HCT116 (cell line): Measurements from ENCODE around the gene VMP1.
"Not testable (repeated sequence)": the region's sequence is repeated elsewhere in the genome, so short reads cannot be mapped to it uniquely, and the experiment has no call there.

ENCODE experiments used
- ATF3 ChIP-seq: IDR thresholded peaks from 2 replicates; pipeline ENCODE4 v1.6.1; 2012
- CTCF ChIP-seq, 3 experiments: fragments of 200-600 bp in 1 of 3; sonication (generic) in 1 of 3; IDR thresholded peaks in 2 of 3; conservative IDR thresholded peaks in 1 of 3; 2 replicates each; pipeline ENCODE4 v1.5.1; 2012 to 2017; ENCODE audit warnings: low read depth in 2 of 3, low read length in 2 of 3, antibody characterized with exemption in 1 of 3, borderline replicate concordance in 1 of 3, control low read depth in 1 of 3, mild to moderate bottlenecking in 1 of 3, mixed read lengths in 1 of 3, mixed run types in 1 of 3, moderate library complexity in 1 of 3; ENCODE audit not compliant: insufficient read depth in 1 of 3
- EZH2phosphoT487 ChIP-seq: fragments of 200-600 bp; IDR thresholded peaks from 2 replicates; pipeline ENCODE4 v1.6.1; 2018; ENCODE audit warnings: antibody characterized with exemption, borderline replicate concordance
- POLR2A ChIP-seq: IDR thresholded peaks from 2 replicates; pipeline ENCODE4 v1.7.0; 2011; ENCODE audit warnings: borderline replicate concordance; ENCODE audit not compliant: insufficient read depth, insufficient read length; ENCODE audit errors: extremely low read depth
- RAD21 ChIP-seq: IDR thresholded peaks from 2 replicates; pipeline ENCODE4 v1.6.1; 2012; ENCODE audit warnings: low read depth, mild to moderate bottlenecking
- SIN3A ChIP-seq: IDR thresholded peaks from 2 replicates; pipeline ENCODE4 v1.6.1; 2012; ENCODE audit warnings: low read depth
- YY1 ChIP-seq: IDR thresholded peaks from 2 replicates; pipeline ENCODE4 v1.6.1; 2011; ENCODE audit warnings: low read length, low read depth, moderate library complexity, mild to moderate bottlenecking; ENCODE audit not compliant: insufficient replicate concordance; ENCODE audit errors: extremely low read depth

- not testable (repeated sequence) for TF ChIP-seq SIN3A; CTCF (IDR thresholded peaks at IDR 0.05 in 2 of 3, conservative IDR thresholded peaks at IDR 0.05 in 1 of 3; ENCODE audit: borderline replicate concordance in 1 of 3, insufficient read depth in 1 of 3, low read depth in 2 of 3, low read length in 2 of 3); POLR2A; YY1; EZH2phosphoT487; RAD21; ATF3
These were observed 98.9 kb downstream of the VMP1 start for GRCh38 chr17:59806322-59806721.
